Sigmoid colon (tissue), 4 donors: ENCODE measurements around the gene IFITM10.

Source experiments
- CTCF ChIP-seq, 4 experiments: fragments of 450-650 bp in 3 of 4; fragments of 200-600 bp in 1 of 4; IDR thresholded peaks; one replicate each; pipeline ENCODE4 v1.5.1; 2016 to 2019; ENCODE audit warnings: antibody characterized with exemption in 4 of 4, mild to moderate bottlenecking in 3 of 4, moderate library complexity in 2 of 4
- POLR2A ChIP-seq, 2 donors: fragments of 450-650 bp; IDR thresholded peaks; one replicate each; pipeline ENCODE4 v1.6.1; 2016; ENCODE audit warnings: antibody characterized with exemption in 2 of 2, mild to moderate bottlenecking in 2 of 2, moderate library complexity in 2 of 2
- POLR2AphosphoS5 ChIP-seq, 4 donors: sonication (generic); formaldehyde crosslinking; IDR thresholded peaks; one replicate each; pipeline ENCODE4 v1.6.1; 2017; ENCODE audit warnings: antibody characterized with exemption in 4 of 4

- TF ChIP-seq CTCF (IDR thresholded peaks at IDR 0.05) (no peak), POLR2AphosphoS5 (IDR thresholded peaks at IDR 0.05) (no peak), POLR2A (IDR thresholded peaks at IDR 0.05) (no peak)
Measured at GRCh38 chr11:1753229-1753928, 3.0 kb upstream of the IFITM10 start.
